NB4 (cell line): ENCODE results near the gene SHROOM2.

ENCODE experiments used
- CTCF ChIP-seq: IDR thresholded peaks from one replicate; pipeline ENCODE4 v1.5.1; 2012; ENCODE audit warnings: low read depth, low read length
- MAX ChIP-seq: IDR thresholded peaks from 2 replicates; pipeline ENCODE4 v1.6.1; 2011; ENCODE audit warnings: low read depth, low read length
- MYC ChIP-seq: IDR thresholded peaks from 2 replicates; pipeline ENCODE4 v1.6.1; 2011; ENCODE audit warnings: low read depth, low read length
- POLR2A ChIP-seq: IDR thresholded peaks from 2 replicates; pipeline ENCODE4 v1.6.1; 2011; ENCODE audit warnings: mild to moderate bottlenecking; ENCODE audit not compliant: insufficient read length; ENCODE audit errors: extremely low read depth

GRCh38 chrX:9851890-9852289 is 65.7 kb downstream of the SHROOM2 start:
- TF ChIP-seq CTCF (no peak), POLR2A (no peak), MYC (no peak), MAX (no peak)
